Skeletal muscle satellite cell (primary cell): Measurements from ENCODE around the gene TIGAR.

ENCODE experiments used
- H3K27me3 ChIP-seq: 2 replicates; pipeline ENCODE4 v1.7.0; 2013; ENCODE audit warnings: low read length; ENCODE audit not compliant: control insufficient read depth, insufficient read depth
- H3K36me3 ChIP-seq: 2 replicates; pipeline ENCODE4 v1.7.0; 2013; ENCODE audit warnings: mild to moderate bottlenecking, control low read depth, low read length; ENCODE audit not compliant: insufficient read depth
- H3K4me1 ChIP-seq: 2 replicates; pipeline ENCODE4 v1.7.0; 2013; ENCODE audit warnings: low read length; ENCODE audit not compliant: control insufficient read depth, insufficient read depth
- H3K4me2 ChIP-seq: 2 replicates; pipeline ENCODE4 v1.7.0; 2013; ENCODE audit warnings: mild to moderate bottlenecking, low read length
- H3K4me3 ChIP-seq: 2 replicates; pipeline ENCODE4 v1.7.0; 2013; ENCODE audit warnings: low read length
- H3K9ac ChIP-seq: 2 replicates; pipeline ENCODE4 v1.7.0; 2013; ENCODE audit warnings: mild to moderate bottlenecking, low read depth, low read length, moderate library complexity
- H3K9me3 ChIP-seq: replicated peaks from 2 replicates; pipeline ENCODE4 v1.7.0; 2013; ENCODE audit warnings: mild to moderate bottlenecking, control low read depth, low read length

TIGAR gene

DNA sequence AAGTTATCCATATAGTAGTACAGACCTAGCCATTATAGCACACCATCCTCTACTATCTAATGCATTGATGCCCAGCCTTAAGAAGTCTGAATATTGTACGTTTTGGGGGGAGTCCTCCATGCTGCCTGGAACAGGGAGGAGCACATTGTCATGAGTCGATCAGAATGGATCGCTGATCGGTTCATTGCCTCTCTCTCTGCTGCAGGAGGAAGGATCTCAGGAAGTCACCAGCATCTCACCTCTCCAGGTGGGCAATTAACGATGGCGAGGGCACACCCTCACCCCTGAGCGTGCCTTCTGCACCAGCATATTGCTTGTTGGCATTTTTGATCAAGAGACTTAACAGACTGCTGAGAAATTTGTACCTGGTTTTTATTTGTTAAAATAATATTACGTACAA is 35.9 kb upstream of the TIGAR start:
- Histone ChIP-seq H3K4me1 (no peaks in the 10 kb centered on the region), H3K4me2 (no peak overlapping the region), H3K9ac (no peak overlapping the region), H3K9me3 (no peaks in the 10 kb centered on the region), H3K27me3 (peaks cover 5% of the 10 kb centered on the region), H3K4me3 (no peak overlapping the region), H3K36me3 (no peaks in the 10 kb centered on the region)

DNA sequence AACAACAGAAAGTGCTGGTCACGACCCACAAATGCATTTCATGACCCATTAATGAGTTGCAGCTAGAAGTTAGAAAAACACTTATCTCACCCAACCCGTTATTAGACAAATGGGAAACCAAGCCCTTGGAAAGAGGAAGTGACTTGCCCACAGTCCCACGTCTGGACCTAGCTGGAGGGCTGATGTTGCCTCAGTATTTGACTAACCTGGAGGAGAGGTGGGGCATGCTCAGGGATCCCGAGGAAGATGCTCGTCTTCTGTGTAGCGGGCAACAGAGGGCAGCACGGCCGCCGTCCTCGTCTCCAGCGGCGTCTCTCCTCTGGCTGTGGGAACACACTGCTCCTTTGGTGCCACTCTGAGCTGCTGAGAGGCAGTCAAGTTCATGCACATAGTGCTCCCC is 34.8 kb upstream of the TIGAR start:
- Histone ChIP-seq H3K4me3 (no peak overlapping the region), H3K9ac (no peak overlapping the region), H3K4me2 (no peak overlapping the region), H3K27me3 (peaks cover 12% of the 10 kb centered on the region), H3K36me3 (no peaks in the 10 kb centered on the region), H3K9me3 (no peaks in the 10 kb centered on the region), H3K4me1 (no peaks in the 10 kb centered on the region)

DNA sequence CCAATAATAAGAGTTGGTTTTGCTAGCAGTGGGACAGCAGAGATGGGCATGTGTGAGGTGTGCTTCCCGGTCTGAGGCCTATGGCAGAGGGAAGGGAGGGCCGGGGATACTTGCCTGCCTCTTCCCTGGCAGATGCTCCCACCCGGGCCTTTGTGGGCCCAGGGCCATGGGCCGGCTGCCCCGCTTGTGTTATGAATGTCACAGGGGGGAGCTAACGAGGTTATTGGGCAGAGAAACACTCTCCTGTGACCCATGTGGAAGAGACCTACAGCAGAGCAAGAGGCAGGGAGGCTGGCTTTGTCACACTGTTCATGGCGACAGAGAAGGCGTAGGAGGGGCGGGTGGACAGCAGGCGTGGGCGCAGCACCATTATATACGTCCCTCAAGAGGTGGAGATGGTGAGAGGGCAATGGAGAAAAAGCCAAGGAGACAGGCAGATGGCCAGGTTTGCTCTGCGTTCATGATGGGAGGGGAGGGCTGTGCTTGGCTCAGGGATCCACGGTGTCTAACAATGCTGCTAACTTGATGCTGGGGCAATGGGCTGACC is 34.2 kb upstream of the TIGAR start:
- H3K36me3 ChIP-seq, result no peaks in the 10 kb centered on the region
- no peaks in the 10 kb centered on the region for H3K4me1 ChIP-seq
- H3K4me2 ChIP-seq, result no peak overlapping the region
- no peak overlapping the region for H3K9ac ChIP-seq
- peaks cover 13% of the 10 kb centered on the region for H3K27me3 ChIP-seq
- H3K4me3 ChIP-seq, result no peak overlapping the region
- H3K9me3 ChIP-seq, result no peaks in the 10 kb centered on the region

DNA sequence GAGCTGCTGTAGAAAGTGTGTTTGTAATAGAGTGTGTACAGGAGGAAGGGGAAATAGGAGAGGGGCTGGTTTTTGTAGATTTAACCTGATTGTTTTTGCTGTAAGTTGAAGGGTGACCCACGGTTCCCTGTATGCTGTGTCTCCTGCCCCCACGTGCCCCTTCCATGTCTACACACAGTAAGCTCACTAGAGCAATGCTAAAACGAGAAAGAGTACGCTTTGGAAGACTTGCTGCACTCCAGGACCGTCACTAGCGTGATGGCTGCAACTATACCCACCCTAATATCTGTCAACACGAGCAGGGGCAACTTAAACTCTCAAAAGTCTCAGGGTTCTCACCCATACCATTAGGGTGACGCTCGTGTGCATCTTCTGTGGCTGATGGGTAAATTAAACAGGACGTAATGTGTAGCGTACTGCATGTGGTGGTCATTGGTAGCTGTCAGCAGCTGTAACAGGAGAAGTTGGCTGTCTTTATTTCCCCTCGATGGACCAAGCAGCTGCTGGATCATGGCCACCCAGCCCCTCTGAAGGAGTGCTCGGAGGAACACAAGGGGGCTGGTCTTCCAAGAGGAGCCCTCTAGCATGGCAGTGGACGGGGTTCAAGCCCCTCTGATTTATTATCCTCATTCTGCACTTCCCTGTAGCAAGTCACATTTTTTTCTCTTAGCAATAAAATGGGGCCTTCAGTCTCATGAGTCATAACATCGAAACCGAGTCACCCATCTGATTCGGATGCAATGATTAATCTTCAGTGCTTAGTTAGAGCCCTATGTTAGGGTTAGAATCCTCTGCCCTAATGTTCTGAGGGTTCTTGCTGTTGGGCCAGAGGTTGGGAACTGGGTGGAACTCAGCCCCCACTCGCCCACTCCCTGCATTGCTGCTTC is 33.4 kb upstream of the TIGAR start:
- H3K36me3 ChIP-seq, result no peaks in the 10 kb centered on the region
- no peaks in the 10 kb centered on the region for H3K9me3 ChIP-seq
- no peak overlapping the region for H3K4me3 ChIP-seq
- H3K4me2 ChIP-seq, result no peak overlapping the region
- H3K27me3 ChIP-seq, result peaks cover 14% of the 10 kb centered on the region
- no peaks in the 10 kb centered on the region for H3K4me1 ChIP-seq
- no peak overlapping the region for H3K9ac ChIP-seq

DNA sequence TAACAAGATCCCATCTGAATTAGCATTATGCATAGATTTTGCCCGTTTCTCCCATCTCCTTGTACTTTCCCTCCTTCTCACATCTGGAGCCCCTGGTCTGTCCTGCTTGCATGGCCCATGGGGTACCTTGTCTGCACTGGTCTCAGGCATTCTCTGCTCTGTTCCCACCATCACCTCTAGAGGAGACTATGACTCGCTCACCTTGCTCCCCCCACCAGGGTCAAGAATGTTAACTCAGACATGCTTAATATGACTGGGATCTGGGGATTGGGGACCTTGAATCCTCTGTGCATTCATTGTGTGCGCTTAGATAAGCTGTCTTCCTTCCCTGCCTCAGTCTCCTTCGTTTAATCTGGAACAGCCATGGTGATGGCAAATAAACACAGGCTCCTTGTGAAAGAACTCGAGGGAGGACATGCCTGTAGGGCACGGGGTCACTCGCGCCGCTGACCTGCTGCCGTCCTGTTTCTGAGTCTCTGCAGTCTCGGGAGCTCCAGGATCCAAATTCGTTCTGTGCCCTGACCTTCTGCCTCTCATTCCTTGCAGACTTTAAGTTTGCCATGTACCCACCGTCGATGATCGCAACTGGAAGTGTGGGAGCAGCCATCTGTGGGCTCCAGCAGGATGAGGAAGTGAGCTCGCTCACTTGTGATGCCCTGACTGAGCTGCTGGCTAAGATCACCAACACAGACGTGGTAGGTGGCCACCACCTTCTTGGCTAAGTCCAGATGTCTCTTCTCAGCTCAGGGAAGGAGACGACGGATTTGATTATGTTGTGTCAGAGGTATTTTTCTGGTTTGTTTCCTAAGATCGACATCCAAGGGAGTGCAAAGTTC is 32.5 kb upstream of the TIGAR start:
- Histone ChIP-seq H3K9ac (no peak overlapping the region), H3K4me3 (no peak overlapping the region), H3K36me3 (no peaks in the 10 kb centered on the region), H3K4me1 (no peaks in the 10 kb centered on the region), H3K9me3 (no peaks in the 10 kb centered on the region), H3K4me2 (no peak overlapping the region), H3K27me3 (peaks cover 16% of the 10 kb centered on the region)

DNA sequence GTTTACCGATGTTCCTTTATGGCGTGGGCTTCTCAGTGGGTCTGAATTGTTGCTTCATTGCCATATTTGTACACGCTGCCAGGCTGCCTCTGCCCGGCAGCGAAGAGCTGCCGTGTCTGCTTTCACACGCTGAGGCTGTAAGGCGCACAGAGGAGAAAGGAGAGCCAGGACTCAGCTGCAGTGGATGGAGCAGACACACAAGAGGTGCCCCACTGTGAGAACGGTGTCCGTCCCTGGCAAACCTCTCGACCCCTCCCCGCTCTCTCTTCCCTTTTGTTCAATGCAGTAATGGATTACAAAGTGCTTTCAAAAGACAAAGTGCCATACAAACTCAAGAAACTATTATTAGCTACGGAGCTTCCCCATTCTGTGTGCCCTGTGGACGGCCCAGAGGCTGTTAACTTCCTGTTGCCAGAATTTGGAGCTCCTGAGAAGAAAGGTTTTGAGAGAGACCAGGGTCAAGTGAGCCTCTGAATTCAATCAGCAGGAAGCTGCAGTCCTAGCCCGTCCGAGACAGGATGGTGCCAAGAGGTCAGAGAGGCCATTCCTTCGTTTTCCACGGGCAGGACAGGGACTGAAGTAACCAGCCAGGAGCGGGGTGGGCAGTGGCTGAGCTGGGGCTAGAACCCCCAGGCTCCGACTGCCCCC is 31.7 kb upstream of the TIGAR start:
- Histone ChIP-seq H3K4me1 (no peaks in the 10 kb centered on the region), H3K9me3 (no peaks in the 10 kb centered on the region), H3K27me3 (peaks cover 13% of the 10 kb centered on the region), H3K4me3 (no peak overlapping the region), H3K4me2 (no peak overlapping the region), H3K36me3 (no peaks in the 10 kb centered on the region), H3K9ac (no peak overlapping the region)

DNA sequence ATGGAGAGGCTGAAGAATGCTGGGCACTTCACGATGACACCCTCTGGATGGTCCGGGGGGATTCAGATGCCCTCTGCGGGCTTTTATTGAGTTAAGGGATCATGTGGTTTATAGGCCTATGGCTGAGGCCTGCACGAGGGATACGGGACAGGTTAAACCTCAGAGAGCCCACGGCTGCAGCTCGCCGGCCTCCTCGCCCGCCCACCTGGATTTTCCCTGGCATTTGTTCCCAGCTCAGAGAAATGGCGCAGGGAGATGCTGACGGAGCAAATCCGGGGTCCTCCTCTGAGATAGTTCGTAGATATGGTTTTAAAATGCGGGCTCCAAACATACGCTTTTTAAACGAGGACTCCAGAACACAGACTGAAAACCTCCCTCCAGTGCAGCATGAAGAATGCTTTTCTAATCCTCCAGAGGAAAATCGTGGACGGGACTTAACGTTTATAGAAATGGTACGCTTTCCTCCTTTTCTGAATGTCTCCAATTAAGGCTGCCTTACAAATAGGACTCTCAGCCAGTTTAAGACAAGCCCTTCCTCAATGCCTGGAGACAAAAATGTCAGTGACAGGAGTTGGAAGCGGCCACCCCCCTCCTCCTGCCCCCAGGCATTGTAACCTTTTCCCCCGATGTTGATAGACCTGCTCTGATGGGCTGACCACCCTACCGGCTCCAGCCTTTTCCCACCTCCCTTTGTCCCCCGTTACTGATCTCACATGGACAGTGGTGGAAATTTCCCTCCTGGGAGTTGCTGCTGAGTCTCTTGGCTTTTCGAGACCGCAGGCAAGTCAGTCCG is 30.8 kb upstream of the TIGAR start:
- Histone ChIP-seq H3K9me3 (no peaks in the 10 kb centered on the region), H3K36me3 (no peaks in the 10 kb centered on the region), H3K9ac (no peak overlapping the region)

DNA sequence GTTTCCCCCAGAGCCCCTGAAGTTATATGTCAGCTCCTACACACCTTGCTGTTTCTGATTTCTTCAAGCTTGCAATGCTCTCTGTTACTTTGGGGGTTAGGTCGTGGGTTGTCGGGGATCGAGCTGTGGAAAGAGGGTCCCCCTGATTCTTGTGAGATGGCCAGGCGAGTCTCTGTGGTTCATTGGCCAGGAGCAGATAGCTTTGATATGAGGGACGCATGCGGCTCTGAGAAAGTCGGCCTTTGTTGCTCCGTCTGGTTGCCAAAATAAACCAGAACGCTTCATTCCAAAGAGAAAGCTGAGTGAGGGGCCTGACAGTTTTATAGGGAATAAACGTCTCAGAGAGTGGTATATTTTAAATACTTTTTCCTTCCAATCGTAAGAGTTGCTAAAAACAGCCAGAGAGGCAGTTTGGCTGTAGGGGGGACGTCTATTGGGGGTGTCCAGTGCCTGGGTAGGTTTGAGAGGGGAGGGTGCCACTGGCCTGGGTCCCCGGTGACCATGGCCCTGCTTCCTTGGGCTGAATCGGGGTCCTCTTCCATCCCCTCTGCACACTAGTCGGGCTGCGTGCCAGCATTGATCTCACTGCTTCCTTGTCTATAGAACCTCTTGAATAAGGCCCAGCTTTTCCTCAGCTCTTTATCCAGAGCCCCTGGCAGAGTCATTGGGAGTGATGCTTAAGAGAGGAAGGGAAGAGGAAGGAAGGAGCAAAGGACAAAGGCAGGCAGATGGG is 28.5 kb upstream of the TIGAR start:
- H3K4me3 ChIP-seq, result no peak overlapping the region
- peaks cover 26% of the 10 kb centered on the region for H3K27me3 ChIP-seq
- no peaks in the 10 kb centered on the region for H3K36me3 ChIP-seq
- no peaks in the 10 kb centered on the region for H3K4me1 ChIP-seq
- no peaks in the 10 kb centered on the region for H3K9me3 ChIP-seq
- no peak overlapping the region for H3K4me2 ChIP-seq
- H3K9ac ChIP-seq, result no peak overlapping the region

More for the DNA sequence above, 30.8 kb upstream of the TIGAR start:
- peaks cover 21% of the 10 kb centered on the region for H3K27me3 ChIP-seq
- H3K4me1 ChIP-seq, result no peaks in the 10 kb centered on the region
- no peak overlapping the region for H3K4me2 ChIP-seq
- no peak overlapping the region for H3K4me3 ChIP-seq

DNA sequence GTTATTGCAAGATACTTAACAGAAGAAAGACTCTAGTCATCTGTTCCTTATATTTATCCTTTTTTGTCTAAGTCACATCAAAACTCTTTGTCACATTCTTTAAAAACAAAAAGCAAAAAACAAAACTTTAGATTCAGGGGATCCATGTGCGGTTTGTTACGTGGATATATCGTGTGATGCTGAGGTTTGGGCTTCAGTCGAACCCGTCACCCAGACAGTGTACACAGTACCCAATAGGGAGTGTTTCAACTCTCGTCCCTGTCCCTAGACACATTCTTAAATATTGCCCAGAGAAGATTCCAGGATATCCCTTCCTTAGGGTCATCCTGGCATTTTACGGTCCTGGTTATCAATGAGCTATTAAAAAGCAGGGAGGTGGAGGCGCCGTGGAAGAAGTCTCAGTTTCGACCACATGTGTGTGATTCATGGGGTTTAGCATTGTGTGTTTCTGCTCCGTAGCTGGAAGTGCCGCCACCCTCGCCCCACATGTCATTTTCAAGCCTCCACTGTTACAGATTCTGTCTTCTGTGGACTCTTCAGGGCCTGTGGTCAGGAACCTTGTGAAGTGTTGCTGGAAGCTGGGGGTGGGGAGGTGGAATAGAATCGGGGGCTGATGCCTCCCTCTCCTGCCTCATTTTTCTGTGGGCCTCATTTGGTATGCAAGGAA is 27.6 kb upstream of the TIGAR start:
- Histone ChIP-seq H3K36me3 (no peaks in the 10 kb centered on the region), H3K4me2 (no peak overlapping the region), H3K4me3 (no peak overlapping the region), H3K9ac (no peak overlapping the region), H3K9me3 (no peaks in the 10 kb centered on the region), H3K27me3 (peaks cover 26% of the 10 kb centered on the region), H3K4me1 (no peaks in the 10 kb centered on the region)

DNA sequence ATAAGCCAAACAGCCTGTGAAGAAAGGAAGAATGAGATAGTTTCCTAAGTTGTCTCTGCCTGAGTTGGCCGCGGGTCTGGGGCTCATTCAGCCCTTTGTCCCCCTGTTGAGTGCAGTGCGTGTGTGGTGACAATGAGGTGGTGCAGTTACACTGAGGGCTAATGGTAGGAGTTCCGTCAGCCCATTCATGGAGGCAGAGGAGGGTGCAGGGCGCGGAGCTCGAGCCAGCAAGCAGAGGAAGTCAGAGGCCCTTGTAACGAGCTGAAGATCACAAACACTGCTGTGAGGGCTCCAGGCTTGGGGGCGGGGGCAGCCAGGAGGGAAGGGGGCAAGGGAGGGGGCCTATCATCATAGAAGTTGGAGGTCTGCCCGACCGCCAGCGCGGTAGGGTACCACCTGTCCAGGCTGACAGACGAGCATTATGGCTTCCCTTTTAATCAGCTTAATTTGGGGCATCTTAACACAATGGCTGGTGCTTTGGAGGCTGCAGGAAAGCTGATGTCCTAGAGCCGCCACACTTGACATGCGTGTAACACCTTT is 27.0 kb upstream of the TIGAR start:
- Histone ChIP-seq H3K9ac (no peak overlapping the region), H3K36me3 (no peaks in the 10 kb centered on the region), H3K4me1 (no peaks in the 10 kb centered on the region), H3K9me3 (no peaks in the 10 kb centered on the region), H3K4me3 (no peak overlapping the region), H3K27me3 (peaks cover 26% of the 10 kb centered on the region), H3K4me2 (no peak overlapping the region)
